NT2/D1 (cell line): ENCODE results near the gene UBXN6.

Source experiments
- YY1 ChIP-seq: IDR thresholded peaks from 2 replicates; pipeline ENCODE4 v1.6.1; 2011; ENCODE audit not compliant: insufficient read length, insufficient read depth
- ZNF274 ChIP-seq: IDR thresholded peaks from 2 replicates; pipeline ENCODE4 v1.6.1; 2011; ENCODE audit warnings: mild to moderate bottlenecking, low read depth, low read length

GRCh38 chr19:4502282-4503131, 44.9 kb upstream of the UBXN6 start:
- TF ChIP-seq YY1: no peak
- no peak for TF ChIP-seq ZNF274
